Activated CD4-positive, alpha-beta T cell treated with anti-CD3 and anti-CD28 coated beads, Interleukin-2, Interleukin-6, amounts not matched to agents 100 ng/mL and 50 ng/mL, durations not matched to agents 16 hours and 8 hours (primary cell): ENCODE results near the gene CASP5.
"Not testable (repeated sequence)": the region's sequence is repeated elsewhere in the genome, so short reads cannot be mapped to it uniquely, and the experiment has no call there.

Experiments used
- DNase-seq: peaks from one replicate; pipeline ENCODE4 v3.0.0-alpha.2; 2020

Gene CASP5

GRCh38 chr11:105033343-105033742 is 10.4 kb upstream of the CASP5 start:
- DNase-seq, result no peak

DNA sequence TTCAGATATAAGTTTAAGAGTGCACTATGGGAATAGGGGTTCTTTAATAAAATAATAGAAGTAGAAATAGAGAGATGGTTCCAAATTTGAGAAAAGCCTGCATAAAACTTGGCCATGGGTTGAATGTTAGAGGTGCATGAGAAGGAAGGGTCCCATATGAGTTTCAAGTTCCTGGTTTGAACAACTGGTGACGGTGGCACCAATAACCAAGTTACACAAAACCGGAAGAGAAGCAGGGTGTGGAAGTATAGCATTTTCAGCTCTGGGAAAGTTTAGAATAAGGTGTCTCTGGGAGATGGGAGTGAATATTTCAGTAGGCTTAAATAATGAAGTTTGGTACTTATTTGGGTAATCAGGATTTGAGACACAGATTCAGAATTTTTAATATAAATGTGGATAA is 9.5 kb upstream of the CASP5 start:
- no peak for DNase-seq

GRCh38 chr11:105027678-105028077 is 4.7 kb upstream of the CASP5 start:
- no peak for DNase-seq

GRCh38 chr11:105024394-105024793 is 1.4 kb upstream of the CASP5 start:
- no peak for DNase-seq

DNA sequence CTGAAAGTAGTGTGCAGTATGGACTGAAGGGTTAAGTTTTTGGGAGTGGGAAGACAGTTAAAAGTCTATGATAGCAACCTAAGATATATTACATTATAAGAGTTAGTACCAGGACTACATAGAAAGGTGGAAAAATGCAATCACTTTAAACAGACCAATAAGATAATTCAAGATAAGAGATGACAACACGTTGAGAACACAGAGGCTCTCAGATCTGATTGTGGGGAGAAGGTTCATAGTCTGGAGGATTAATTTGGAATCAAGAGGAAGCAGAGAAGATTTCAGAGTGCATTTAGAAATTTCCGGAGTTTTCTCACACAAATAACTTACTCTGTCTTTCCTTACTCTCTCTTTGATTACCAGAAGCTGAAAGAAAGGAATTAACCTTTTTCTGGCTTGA is 441 bp downstream of the CASP5 start:
- no peak for DNase-seq

DNA sequence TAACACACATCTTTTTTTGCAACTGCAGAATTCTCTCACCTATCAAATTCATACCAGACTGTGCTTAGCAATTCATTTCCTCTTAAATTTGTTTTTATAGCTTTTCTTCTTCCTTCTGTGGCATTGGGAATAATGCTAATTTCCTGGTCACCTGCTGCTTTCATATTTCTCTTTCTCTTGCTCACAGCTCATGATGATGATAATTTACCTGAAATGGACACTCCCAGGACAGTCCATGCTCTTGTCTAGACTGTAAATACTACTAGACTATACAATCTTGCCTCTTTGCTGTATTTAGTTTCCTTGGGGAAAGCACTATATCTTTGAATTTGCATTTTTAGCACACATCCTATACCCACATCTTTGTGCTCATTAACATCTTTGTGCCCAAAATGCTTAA is 15.5 kb downstream of the CASP5 start:
- DNase-seq, result no peak

DNA sequence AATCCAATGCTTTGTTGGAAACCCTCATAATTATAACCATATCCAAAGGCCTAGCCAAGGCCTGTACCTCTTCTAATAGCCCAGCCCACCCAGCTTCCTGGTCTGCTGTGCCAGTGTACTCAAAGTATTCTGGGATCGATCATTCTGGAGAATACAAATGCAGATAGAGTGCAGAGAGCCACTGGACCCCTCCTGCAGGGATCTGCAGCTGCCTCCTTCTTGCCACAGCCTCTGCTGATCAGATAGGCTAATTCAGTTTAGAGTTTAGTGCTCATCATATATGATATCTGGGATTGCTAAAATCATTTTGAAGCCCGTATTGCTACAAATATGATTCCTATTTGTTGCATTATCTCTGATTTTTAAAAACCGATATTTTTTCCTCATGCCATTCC is 17.5 kb downstream of the CASP5 start:
- no peak for DNase-seq

DNA sequence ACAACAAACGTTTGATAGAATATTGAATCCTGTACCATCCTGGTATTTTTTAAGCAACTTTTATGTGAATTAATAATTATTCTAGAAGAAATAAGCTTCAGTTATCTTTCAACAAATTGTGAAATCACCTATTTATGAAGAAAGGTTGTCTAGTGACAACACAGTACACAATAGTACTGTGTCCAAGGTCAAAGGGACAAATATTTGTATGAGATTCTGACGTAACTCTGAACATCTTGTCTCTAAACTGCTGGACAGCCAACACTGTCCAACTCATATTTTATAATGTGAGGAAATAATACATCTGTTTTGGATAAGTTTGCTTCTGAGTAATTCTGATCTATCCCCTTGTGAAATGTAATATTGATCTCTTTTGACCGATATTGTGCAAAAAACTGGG is 18.9 kb downstream of the CASP5 start:
- DNase-seq, result no peak

DNA sequence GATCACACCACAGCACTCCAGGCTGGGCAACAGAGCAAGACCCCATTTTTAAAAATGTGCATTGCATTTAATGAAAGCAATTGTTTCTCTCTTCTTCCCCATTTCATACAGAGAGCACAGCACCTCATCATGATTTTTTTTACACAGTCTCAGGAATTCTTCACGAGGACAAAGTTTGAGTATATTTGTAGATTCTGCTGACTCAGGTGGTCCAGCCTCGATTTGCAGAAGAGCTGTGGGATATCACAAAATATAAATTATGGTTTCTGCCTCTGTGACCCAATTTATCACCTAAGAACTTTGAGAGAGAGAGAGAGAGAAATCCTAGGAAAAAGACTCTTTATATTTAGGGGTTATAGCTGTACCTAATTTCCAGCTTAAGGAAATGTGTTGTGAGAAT is 19.8 kb downstream of the CASP5 start:
- DNase-seq, result no peak

- DNase-seq, result peak; percentile 36
Observed at GRCh38 chr11:105000797-105001196, 22.2 kb downstream of the CASP5 start.

DNA sequence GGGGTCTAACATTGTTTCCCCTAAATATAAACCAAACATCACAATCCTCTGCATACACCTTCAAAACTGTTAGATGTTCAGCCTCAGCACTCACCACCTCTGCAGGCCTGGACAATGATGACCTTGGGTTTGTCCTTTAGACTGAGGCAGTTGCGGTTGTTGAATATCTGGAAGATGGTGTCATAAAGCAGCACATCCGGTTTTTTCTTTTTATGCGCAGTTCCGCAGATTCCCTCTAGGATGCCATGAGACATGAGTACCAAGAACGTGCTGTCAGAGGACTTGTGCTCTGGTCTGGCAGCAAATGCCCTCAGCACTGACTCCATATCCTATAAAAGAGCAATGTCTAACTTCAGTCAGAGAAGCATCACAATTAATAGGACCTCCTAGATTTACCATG is 22.8 kb downstream of the CASP5 start:
- no peak for DNase-seq

GRCh38 chr11:104999721-105000120 is 23.2 kb downstream of the CASP5 start:
- no peak for DNase-seq

DNA sequence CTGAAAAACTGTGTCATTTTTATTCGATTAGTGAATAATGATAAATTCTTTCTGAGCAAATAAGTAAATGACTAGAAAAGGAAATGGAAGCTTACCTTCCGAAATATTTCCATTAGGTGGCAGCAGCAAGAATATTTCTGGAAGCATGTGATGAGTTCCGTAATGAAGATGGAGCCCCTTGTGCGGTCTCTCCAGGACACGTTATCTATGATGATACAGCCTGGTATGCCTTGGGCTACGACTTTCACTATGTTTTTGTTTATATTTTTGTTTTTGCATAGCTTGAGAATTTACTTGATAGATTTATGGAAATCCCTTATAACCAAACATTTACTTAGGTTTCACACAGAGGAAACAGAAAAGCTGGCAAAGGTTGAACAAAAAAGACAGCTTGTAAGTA is 25.7 kb downstream of the CASP5 start:
- no peak for DNase-seq

- no peak for DNase-seq
Observed at GRCh38 chr11:104995001-104995408, 28.0 kb downstream of the CASP5 start.

DNA sequence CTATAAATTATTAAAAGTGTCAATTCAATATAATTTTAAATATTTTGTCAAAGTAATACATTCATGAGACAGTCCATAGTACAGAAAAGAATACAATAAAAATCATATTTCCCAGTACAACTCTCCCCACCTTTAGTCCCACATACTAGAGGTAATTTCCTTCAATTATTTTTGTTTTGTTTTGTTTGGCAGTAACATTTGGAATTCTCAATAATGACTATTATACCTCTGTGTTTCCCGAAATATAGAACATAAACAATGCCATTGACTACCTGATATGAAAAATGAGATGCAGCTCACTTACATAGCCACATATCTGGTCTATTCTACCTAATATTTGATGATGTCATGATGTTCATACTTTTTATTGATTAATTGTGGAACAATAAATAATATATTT is 30.2 kb downstream of the CASP5 start:
- no peak for DNase-seq

GRCh38 chr11:104991994-104992393 is 31.0 kb downstream of the CASP5 start:
- no peak for DNase-seq

DNA sequence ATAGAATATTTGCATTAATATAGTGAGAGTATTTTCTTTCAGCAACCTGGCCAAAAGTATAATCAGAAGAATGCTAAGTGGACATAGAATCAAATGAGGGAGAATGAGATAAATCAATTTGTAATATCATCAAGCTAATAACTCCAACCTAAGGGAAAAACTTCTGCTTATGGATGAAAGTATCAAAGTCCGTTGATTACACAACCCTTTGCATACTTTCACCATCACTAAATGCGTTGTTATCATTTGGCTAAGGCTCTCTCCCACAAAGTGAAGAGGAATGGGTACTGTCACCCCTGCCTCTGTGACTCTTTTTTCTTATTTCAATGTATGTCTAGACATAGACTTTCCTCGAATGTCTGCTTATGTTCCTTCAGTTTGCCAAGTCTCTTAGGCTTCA is 38.2 kb downstream of the CASP5 start:
- no peak for DNase-seq

DNA sequence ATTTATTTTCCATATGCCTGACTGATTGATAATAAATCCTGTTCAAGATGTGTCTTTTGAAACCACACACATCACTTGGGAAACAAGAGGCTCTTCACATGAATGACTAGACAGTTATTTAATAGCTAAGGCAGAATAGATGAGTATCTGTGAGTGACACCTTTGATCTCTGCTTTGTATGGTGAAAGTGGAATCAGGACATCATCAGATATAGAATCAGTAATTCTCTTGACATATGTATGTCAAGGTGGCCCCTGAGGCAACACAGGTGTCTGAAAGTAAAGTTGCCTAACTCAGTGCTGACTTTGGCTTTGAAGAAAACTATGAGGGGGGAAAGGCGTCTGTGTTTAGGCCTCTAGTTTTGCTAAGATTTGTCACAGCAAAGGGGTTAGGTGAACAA is 43.1 kb downstream of the CASP5 start:
- DNase-seq, result no peak

DNA sequence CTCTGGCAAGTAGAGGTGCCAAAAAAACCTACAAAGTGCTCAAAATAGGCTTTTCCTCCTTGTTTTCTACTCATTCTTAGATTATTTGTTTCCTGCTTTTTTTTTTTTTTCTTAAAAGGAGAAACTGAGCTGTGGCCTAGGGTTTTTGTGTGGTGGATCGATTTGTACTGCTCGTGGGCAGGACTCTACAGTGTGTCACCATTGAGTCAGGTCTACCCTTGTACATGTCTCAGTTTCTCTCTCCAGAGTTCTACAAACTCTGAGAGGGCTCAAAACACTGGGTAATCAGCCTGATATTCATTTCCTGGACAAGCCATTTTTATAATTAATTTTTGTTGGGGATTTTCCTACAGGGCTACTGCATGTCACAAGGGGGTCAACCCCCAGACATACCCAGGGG is 49.4 kb downstream of the CASP5 start:
- no peak for DNase-seq

- DNase-seq, result not testable (repeated sequence)
Observed at GRCh38 chr11:104972924-104973323, 50.0 kb downstream of the CASP5 start.

- no peak for DNase-seq
Observed at GRCh38 chr11:104970756-104971155, 52.2 kb downstream of the CASP5 start.

DNA sequence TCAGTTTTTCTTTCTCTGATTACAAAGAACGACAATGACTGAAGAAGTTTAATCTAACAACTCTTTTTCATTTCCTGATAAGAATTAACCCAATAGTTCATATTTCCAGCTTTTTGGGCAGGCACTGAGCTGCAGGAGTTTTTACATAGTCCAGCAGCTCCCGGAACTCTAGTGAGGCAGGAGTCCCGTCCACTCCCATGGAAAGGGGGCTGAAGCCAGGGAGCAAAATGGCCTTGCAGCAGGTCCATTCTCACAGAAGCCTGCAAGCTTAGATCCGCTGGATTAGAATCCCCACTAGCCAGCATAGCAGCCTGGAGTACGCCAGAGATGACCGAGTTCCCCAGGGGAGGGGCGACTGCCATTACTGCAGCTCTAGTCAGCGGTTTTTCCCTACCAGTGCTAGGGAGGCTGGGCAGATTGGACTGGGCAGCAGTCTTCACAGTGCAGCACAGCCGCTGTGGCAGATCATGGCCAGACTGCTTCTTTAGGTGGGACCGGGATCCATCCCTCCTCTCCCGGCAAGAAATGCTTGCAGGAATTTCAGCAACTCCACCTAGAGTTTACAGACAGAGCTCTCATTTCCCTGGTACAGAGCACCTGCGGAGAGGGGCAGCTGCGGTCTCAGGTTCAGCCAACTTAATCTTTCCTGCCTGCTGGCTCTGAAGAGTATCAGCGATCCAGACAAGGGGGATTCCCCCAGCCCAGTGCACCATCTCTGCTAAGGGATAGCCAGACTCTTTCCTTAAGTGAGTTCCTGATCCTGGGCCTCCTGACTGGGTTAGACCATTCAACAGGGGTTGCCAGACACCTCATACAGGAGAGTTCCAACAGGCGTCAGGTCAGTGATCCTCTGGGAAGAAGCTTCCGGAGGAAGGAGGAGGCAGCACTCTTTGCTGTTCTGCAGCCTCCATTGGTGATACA is 53.9 kb downstream of the CASP5 start:
- DNase-seq, result no peak

DNA sequence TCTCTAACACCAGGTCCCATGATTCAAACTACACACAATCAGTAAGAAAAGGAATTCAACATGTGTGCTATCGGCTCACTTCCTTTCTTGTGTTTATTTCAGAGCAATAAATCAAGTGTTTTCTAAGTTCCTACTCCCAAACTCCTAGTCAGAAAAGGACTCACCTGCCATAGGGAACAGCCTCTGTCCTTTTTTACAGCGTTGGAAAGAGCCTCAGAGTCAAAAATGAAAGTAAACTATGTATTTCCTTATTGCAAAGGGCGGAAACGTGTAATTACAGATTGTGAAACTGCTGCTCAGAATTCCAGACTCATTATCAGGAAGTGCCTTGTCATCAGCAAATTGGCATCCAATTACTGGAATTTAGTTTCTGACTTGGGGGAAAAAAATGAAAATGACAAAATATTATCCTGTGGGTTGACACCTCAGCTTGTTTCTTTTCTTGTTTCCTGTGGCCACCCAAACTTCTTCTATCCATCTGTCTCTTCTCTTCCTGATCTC is 54.6 kb downstream of the CASP5 start, which contains the start of gene CASP4:
TSS of gene CASP4 (minus strand) at position 220 of the 501 bp plus-strand sequence. CDS start at position 171, 49 bp downstream.
- peak; percentile 61 for DNase-seq

DNA sequence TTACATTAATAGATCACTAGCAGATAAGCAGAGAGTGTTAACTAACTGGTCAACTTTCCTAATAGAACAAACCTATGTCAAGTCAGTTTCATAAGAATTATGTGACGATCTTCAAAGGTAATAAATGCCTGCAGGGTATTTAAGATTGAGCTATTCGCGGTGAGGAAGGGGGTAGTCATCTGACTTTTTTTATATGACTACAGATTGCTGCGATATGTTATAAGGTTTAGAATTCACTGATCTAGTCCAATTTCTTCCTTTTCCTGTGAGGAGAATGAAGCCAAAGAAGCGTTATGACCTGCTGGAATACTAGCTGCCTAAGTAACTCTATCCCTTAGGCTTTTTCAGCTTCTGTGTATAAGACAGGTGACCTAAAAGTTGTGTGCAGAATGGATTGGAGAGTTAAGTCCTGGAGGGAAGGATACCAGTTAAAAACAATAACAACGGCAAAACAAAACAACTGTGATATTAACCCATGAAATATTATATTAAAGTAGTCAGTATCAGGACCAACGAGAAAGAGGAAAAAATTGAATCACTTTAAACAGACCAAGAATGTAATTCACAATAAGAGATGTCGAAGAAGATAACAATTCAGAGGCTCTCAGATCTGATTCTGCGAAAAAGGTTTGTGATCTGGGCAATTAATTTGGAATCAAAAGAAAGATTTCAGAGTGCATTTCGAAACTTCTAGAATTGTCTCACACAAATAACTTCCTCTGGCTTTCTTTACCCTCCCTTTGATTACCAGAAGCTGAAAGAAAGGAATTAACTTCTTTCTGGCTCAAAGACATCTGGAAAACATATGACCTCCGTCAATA is 55.2 kb downstream of the CASP5 start:
- DNase-seq, result peak; percentile 21
